Measurements from ENCODE around the gene SAAL1. TPM values are rescaled to one million over a fixed set of nuclear protein-coding genes. Genes with fewer than 3 reads are reported as not detected.

SAAL1 gene
- total RNA-seq, 1 donor from 2014 or later = 73.4 TPM

- Histone ChIP-seq H3K79me2 (ENCODE audit: low read depth) (no peaks in the 10 kb centered on the region), H3K4me3 (no peak overlapping the region), H3K9me3 (ENCODE audit: low read depth) (no peaks in the 10 kb centered on the region), H3F3A (ENCODE audit: low read depth) (no peaks in the 10 kb centered on the region), H3K27ac (no peak overlapping the region), H3K4me1 (no peaks in the 10 kb centered on the region), H3K36me3 (no peaks in the 10 kb centered on the region), H3K9ac (no peak overlapping the region), H3K27me3 (no peaks in the 10 kb centered on the region), H3K4me2 (no peak overlapping the region), H4K20me1 (ENCODE audit: low read depth) (no peaks in the 10 kb centered on the region), H2AFZ (replicated peaks) (no peak overlapping the region)
- Mint-ChIP-seq H3K27ac (no peak overlapping the region), H3K4me1 (no peaks in the 10 kb centered on the region), H3K36me3 (no peaks in the 10 kb centered on the region), H3K9me3 (no peaks in the 10 kb centered on the region), H3K4me3 (no peak overlapping the region), H3K27me3 (ENCODE audit: insufficient read depth, low read depth) (peaks cover 3% of the 10 kb centered on the region)
- no peak for TF ChIP-seq EZH2phosphoT487 (IDR thresholded peaks at IDR 0.05)
- TF ChIP-seq EZH2 (IDR thresholded peaks at IDR 0.05) = no peak
- TF ChIP-seq, protein P1, sequence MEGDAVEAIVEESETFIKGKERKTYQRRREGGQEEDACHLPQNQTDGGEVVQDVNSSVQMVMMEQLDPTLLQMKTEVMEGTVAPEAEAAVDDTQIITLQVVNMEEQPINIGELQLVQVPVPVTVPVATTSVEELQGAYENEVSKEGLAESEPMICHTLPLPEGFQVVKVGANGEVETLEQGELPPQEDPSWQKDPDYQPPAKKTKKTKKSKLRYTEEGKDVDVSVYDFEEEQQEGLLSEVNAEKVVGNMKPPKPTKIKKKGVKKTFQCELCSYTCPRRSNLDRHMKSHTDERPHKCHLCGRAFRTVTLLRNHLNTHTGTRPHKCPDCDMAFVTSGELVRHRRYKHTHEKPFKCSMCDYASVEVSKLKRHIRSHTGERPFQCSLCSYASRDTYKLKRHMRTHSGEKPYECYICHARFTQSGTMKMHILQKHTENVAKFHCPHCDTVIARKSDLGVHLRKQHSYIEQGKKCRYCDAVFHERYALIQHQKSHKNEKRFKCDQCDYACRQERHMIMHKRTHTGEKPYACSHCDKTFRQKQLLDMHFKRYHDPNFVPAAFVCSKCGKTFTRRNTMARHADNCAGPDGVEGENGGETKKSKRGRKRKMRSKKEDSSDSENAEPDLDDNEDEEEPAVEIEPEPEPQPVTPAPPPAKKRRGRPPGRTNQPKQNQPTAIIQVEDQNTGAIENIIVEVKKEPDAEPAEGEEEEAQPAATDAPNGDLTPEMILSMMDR (IDR thresholded peaks at IDR 0.05) = no peak
- no peak for DNase-seq (ENCODE audit: low spot score)
These were observed 38.4 kb upstream of the SAAL1 start for GRCh38 chr11:18144243-18144642.

DNA sequence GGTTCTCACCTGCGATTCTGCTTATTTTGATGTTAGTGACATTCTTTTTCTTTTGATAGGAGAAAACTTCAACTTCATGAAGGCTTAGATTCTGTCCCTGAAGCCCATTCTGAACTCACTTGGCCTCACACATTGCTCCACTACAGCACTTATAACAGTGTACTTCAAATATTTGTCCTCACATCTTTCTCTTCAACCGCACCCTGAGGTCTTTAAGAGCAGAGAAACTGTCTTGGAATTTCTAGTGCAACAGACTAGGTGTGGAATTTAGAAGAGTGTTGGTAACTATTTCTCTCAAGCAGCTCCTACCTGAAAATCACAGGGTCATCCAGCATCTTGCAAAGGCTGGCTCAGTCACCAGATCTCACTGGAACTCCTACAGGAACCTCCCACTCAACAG is 34.3 kb upstream of the SAAL1 start:
- H3F3A ChIP-seq (ENCODE audit: low read depth) = no peaks in the 10 kb centered on the region
- peaks cover 2% of the 10 kb centered on the region for H3K9me3 Mint-ChIP-seq
- H2AFZ ChIP-seq (replicated peaks) = no peak overlapping the region
- no peak overlapping the region for H3K4me3 Mint-ChIP-seq
- H3K36me3 Mint-ChIP-seq = no peaks in the 10 kb centered on the region
- no peaks in the 10 kb centered on the region for H3K79me2 ChIP-seq (ENCODE audit: low read depth)
- no peak overlapping the region for H3K27ac Mint-ChIP-seq
- H3K4me3 ChIP-seq = no peak overlapping the region
- H4K20me1 ChIP-seq (ENCODE audit: low read depth) = no peaks in the 10 kb centered on the region
- H3K4me2 ChIP-seq = no peak overlapping the region
- no peaks in the 10 kb centered on the region for H3K27me3 ChIP-seq
- TF ChIP-seq, protein P1 (IDR thresholded peaks at IDR 0.05) = no peak
- no peak for DNase-seq (ENCODE audit: low spot score)
- no peaks in the 10 kb centered on the region for H3K4me1 ChIP-seq
- no peaks in the 10 kb centered on the region for H3K9me3 ChIP-seq (ENCODE audit: low read depth)
- no peaks in the 10 kb centered on the region for H3K4me1 Mint-ChIP-seq
- no peak overlapping the region for H3K27ac ChIP-seq
- H3K27me3 Mint-ChIP-seq (ENCODE audit: insufficient read depth, low read depth) = peaks cover 6% of the 10 kb centered on the region
- no peaks in the 10 kb centered on the region for H3K36me3 ChIP-seq
- no peak overlapping the region for H3K9ac ChIP-seq

DNA sequence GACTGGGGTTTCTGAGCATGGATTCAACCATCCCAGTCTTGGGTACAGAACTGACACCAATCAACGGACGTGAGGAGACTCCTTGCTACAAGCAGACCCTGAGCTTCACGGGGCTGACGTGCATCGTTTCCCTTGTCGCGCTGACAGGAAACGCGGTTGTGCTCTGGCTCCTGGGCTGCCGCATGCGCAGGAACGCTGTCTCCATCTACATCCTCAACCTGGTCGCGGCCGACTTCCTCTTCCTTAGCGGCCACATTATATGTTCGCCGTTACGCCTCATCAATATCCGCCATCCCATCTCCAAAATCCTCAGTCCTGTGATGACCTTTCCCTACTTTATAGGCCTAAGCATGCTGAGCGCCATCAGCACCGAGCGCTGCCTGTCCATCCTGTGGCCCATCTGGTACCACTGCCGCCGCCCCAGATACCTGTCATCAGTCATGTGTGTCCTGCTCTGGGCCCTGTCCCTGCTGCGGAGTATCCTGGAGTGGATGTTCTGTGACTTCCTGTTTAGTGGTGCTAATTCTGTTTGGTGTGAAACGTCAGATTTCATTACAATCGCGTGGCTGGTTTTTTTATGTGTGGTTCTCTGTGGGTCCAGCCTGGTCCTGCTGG is 31.4 kb upstream of the SAAL1 start:
- TF ChIP-seq, protein P1 (IDR thresholded peaks at IDR 0.05) = no peak
- TF ChIP-seq EZH2phosphoT487 (IDR thresholded peaks at IDR 0.05) = no peak
- TF ChIP-seq EZH2 (IDR thresholded peaks at IDR 0.05) = no peak
- H3F3A ChIP-seq (ENCODE audit: low read depth) = no peaks in the 10 kb centered on the region

More for the DNA sequence above, 31.4 kb upstream of the SAAL1 start:
- peaks cover 2% of the 10 kb centered on the region for H3K9me3 Mint-ChIP-seq
- H3K4me3 Mint-ChIP-seq = no peak overlapping the region
- peaks cover 16% of the 10 kb centered on the region for H3K27me3 Mint-ChIP-seq (ENCODE audit: insufficient read depth, low read depth)
- H3K4me1 Mint-ChIP-seq = no peaks in the 10 kb centered on the region
- Histone ChIP-seq H3K9ac (no peak overlapping the region), H3K4me1 (no peaks in the 10 kb centered on the region), H3K79me2 (ENCODE audit: low read depth) (no peaks in the 10 kb centered on the region), H3K36me3 (no peaks in the 10 kb centered on the region), H3K27me3 (no peaks in the 10 kb centered on the region), H3K27ac (no peak overlapping the region), H3K4me2 (no peak overlapping the region), H3K9me3 (ENCODE audit: low read depth) (no peaks in the 10 kb centered on the region), H3K4me3 (no peak overlapping the region), H4K20me1 (ENCODE audit: low read depth) (no peaks in the 10 kb centered on the region), H2AFZ (replicated peaks) (no peak overlapping the region)
- no peak overlapping the region for H3K27ac Mint-ChIP-seq
- no peaks in the 10 kb centered on the region for H3K36me3 Mint-ChIP-seq
- DNase-seq (ENCODE audit: low spot score) = no peak

Data from neural progenitor cell (in vitro differentiated cells).